Measurements from ENCODE around the gene KCTD16.

Gene KCTD16

GRCh38 chr5:144166696-144167095, 4.0 kb upstream of the KCTD16 start:
- no peak for TF ChIP-seq CTCF (IDR thresholded peaks at IDR 0.05; ENCODE audit: low read depth, low read length)
- no peak overlapping the region for H3K4me3 ChIP-seq (ENCODE audit: low read depth, low read length)

- TF ChIP-seq CTCF (IDR thresholded peaks at IDR 0.05; ENCODE audit: low read depth, low read length) = no peak
- H3K4me3 ChIP-seq (ENCODE audit: low read depth, low read length) = no peak overlapping the region; the same call in 1 of the 2 replicates
These were observed 2.7 kb upstream of the KCTD16 start for GRCh38 chr5:144167998-144168397.

GRCh38 chr5:144169904-144170275, 783 bp upstream of the KCTD16 start:
- peak overlapping the region; percentile 87 for H3K4me3 ChIP-seq (ENCODE audit: low read depth, low read length)
- TF ChIP-seq CTCF (IDR thresholded peaks at IDR 0.05; ENCODE audit: low read depth, low read length) = no peak

- no peak for TF ChIP-seq CTCF (IDR thresholded peaks at IDR 0.05; ENCODE audit: low read depth, low read length)
- H3K4me3 ChIP-seq (ENCODE audit: low read depth, low read length) = no peak overlapping the region
These were observed 3.1 kb downstream of the KCTD16 start for GRCh38 chr5:144173766-144174165.

- no peak for TF ChIP-seq CTCF (IDR thresholded peaks at IDR 0.05; ENCODE audit: low read depth, low read length)
- H3K4me3 ChIP-seq (ENCODE audit: low read depth, low read length) = no peak overlapping the region
These were observed 6.9 kb downstream of the KCTD16 start for GRCh38 chr5:144177548-144177947.

- no peak for TF ChIP-seq CTCF (IDR thresholded peaks at IDR 0.05; ENCODE audit: low read depth, low read length)
- no peak overlapping the region for H3K4me3 ChIP-seq (ENCODE audit: low read depth, low read length)
These were observed 8.6 kb downstream of the KCTD16 start for GRCh38 chr5:144179226-144179625.

- peak; percentile 39; the same call in 1 of the 2 replicates for TF ChIP-seq CTCF (IDR thresholded peaks at IDR 0.05; ENCODE audit: low read depth, low read length)
- H3K4me3 ChIP-seq (ENCODE audit: low read depth, low read length) = no peak overlapping the region
These were observed 12.7 kb downstream of the KCTD16 start for GRCh38 chr5:144183254-144183889.

All from WI38 (cell line).